Measurements from ENCODE around the gene PROSER1.
"Not testable (repeated sequence)": the region's sequence is repeated elsewhere in the genome, so short reads cannot be mapped to it uniquely, and the experiment has no call there.

PROSER1 gene

GRCh38 chr13:39023761-39024160 lies 14.1 kb downstream of the PROSER1 start:
- DNase-seq = no peak

DNA sequence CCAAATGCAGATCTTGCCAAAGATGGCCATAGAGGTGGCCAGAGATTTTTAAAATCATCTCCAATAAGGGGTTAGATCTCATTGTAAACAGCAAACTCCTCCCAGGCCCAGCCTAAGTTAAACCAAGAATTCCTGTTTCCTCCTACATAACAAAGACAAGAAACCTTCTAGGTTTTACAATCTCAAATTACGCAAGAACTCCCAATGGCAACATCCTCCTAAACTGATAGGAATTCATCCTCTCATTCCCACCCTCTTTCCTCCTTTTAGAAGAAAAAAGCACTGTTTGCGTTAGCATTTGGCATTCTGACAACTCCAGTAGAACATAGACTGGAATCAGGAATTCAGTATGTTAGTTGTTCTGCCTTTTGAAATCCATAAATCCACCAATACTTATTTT lies 14.6 kb downstream of the PROSER1 start:
- DNase-seq = no peak

DNA sequence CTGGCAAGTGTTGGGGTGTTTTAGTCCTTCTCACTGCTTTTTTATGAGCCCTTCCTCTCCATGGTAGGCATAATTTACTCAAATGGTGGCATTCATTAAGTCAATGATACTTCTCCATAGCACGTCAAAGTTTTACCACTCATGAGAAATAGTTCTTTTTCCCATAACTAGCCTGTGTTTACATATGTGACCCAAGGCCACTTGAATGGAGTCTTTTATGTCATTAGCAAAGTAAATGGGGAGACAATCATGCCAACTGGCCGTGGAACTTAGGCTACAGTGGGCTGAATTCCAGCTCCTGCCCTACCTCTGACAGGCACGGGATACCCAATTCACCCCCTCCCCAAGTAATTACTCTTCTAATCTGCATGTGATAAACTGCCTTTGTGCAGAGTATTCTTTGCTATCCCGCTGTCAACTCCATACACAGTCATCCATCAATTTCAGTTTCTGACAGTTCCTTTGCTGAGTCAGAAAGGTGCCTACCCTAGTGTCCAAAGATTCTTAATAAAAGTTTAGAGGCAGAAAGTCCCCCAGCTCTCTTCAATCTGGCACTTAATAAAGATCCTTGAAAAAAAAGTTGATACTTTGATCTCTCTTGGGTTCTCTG lies 16.9 kb downstream of the PROSER1 start:
- no peak for DNase-seq

DNA sequence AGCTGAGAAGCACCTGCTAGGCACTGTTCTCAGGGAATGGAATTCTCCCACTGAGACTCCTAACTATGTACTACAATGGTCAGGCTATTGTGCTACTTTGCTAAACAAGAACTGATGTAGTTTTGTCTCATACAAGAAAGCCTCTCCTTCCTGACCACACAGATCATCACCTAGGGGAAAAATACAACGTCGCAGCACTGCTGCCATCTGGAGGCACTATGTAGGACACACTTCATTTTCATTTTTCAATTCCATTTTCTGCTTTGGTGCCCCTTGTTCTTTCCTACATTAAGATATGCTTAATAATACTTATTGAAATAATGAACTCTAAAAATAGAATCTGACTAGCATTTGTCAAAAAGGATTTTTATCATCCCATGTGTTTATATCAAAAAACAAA lies 21.1 kb downstream of the PROSER1 start:
- DNase-seq = no peak

GRCh38 chr13:39016087-39016486 lies 21.8 kb downstream of the PROSER1 start:
- DNase-seq = no peak

GRCh38 chr13:39013462-39013861 lies 24.4 kb downstream of the PROSER1 start:
- DNase-seq = no peak

DNA sequence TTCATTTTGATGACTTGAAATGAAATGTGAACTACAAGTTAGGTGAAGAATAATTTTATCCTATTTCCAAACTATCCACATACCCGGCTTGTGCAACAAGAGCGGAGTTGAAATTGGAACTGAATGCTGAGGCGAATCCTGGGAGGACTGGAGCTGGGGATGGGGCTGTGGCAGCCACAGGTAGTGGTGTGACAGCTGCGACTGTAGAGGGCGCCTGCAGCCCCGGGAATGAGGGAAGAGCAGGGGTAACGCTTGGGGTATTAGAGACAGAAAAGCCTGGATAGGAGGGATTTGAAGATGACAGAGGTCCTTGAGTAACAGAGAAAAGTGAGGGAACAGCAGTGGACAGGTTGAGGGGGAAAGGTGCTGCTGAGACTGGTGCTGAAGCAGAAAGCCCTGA lies 25.3 kb downstream of the PROSER1 start:
- no peak for DNase-seq

GRCh38 chr13:39006371-39007111 lies 31.3 kb downstream of the PROSER1 start:
- DNase-seq = not testable (repeated sequence)

GRCh38 chr13:38998739-38999138 lies 39.1 kb downstream of the PROSER1 start:
- DNase-seq = no peak

- DNase-seq = no peak
Observed at GRCh38 chr13:38993381-38993780, 44.5 kb downstream of the PROSER1 start.

DNA sequence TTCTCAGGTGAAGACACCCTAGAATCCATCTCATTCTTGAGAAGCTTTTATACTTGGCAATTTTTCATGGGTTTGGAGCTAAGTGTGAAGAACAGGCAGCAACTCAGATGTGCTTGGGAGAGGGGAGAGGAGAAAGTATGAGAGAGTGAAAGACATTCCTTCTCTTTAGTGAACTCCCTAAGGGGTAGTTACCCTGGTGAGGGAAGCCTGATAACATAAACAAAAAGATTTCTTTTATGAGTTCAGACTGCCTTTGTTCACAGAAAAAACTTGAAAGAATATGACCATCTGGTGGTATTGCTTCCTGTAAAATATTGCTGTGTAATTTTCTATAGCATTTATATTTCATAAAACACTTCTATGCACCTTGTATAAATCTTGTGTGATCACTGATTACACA lies 47.2 kb downstream of the PROSER1 start, which contains the start of gene STOML3:
Gene STOML3, minus strand, starts transcription at position 139 of the 400 bp plus-strand sequence. Its CDS starts 110 bp downstream, at position 29.
- no peak for DNase-seq

DNA sequence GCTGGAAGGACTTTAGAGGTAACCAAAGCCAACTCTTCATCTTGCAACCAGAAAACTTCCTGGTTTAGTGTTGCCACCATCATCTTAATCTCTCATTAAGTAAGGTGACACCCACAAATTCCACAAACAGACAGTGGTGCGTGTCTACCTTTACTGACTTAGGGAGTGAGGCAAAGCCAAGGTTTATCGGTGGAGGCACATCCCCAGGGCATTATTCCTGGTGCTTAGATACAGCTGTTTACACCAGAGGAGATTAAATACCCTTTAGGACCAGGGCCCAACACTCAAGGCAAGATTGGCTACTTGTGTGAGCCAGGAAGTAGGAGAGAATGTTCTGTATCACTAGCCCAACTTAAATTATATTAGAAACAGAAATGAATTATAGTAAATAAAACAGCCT lies 56.8 kb downstream of the PROSER1 start:
- no peak for DNase-seq

DNA sequence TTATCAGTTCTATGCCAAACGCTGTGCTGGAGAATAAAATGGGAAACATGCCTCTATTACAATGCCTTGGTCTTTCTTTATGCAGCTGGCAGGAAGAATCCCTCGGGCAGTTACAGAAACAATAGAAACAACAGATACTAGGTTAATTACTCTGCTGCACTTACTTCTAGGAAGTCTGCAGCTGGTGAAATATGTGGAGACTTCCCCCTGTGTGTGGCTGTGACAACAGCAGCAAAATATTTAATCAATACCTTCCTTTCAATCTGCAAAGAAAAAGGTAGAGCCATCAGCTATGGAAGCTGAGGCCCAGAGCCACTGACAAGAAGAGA lies 57.2 kb downstream of the PROSER1 start:
- DNase-seq = no peak

- no peak for DNase-seq
Observed at GRCh38 chr13:38979891-38980749, 57.8 kb downstream of the PROSER1 start.

DNA sequence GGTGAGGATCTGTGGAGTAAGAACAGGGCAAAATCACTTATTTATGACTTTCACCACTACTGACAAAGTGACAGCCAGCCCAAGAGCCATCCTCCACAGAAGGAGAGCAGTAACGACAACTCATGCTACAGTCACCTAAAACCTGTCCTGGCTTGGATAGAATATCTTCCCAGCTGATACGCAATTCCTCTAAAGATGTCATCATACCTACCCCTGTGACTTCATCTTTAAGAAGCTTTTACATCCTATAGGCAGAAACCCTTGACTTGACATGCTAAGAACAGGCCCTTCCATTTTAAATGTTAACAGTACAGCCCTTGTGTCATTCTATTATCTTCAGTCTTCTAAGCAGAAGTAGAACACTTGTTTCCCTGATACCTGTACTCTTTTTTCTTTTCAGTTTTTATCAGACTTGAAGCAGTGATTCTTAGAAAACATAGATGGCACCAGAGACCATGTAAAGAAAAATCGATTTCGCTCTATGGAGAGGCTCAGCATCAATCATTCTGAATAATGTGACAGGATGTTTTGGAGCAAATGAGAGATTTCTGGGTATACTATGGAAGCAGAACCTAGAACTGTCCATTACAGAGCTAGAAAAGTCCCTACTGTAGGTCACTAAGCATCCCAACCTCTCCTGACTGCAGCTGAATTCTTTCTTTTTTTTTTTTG lies 67.4 kb downstream of the PROSER1 start:
- no peak for DNase-seq

DNA sequence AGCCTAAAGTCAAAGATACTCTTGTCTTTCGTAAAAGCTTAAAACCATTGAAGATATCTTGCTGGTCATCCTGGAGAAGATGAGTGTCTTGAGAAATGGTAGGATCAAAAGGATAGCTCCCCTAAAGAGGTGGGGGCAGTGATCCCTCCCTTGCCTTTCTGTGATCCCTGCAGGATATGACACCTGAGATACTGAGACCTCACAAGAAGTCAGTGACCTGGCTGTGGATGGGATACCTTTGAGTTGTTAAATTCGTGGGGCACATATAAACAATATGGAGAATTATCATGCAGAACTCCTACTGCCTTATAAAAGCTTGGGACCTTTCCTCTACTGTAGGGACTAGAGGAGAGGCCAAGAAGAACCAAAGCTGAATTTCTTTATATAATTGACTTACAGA lies 68.7 kb downstream of the PROSER1 start:
- no peak for DNase-seq

DNA sequence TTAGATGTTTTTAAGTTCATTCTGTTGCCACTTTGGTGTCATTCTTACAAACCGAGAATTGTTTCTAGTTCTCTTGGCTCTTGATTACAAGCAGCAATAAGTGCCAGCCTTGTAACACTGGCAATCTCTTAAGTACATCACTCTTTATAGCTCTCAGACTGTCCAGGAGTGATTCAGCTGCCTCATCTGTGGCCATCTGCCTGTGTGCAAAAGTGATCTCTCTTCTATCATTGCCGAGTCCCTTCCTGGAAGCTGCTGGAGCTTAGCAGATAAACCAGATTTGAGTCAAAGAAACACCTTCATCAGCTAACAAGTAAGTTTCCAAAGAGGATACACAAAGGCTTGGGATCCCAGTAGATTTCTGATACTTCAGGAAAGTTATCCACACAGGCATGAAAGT lies 70.4 kb downstream of the PROSER1 start:
- DNase-seq = no peak

DNA sequence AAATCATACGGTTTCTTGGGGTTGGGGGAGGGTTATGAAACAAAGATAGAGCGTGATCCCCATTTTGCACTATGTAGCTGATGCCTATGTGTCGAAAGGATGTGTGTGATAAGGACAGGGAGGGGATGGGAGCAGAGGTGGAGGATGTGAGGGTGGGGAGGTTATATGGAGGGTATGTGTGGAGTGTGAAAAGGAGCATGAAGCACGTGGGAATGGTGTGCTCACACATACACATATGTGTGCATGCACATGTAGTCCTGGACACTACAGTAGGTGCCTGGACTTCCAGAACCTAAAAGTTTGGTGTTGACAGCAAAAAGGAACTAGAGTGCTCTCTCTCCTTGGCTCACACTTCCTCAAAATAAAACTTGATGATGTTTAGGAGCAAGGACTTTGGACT lies 72.6 kb downstream of the PROSER1 start:
- no peak for DNase-seq

GRCh38 chr13:38960175-38960574 lies 77.7 kb downstream of the PROSER1 start:
- no peak for DNase-seq
